HG03045 (cell line): ENCODE results near the gene C19orf85.
"Not testable (repeated sequence)": the region's sequence is repeated elsewhere in the genome, so short reads cannot be mapped to it uniquely, and the experiment has no call there.

Source experiments
- ATAC-seq: cut with Tn5 transposase; IDR thresholded peaks from one replicate; pipeline ENCODE4 v1.9.1; 2021; ENCODE audit warnings: mild to moderate bottlenecking, moderate library complexity; ENCODE audit not compliant: unreplicated experiment

Gene C19orf85

GRCh38 chr19:55459950-55460657 is 4.4 kb downstream of the C19orf85 start:
- ATAC-seq: no peak

GRCh38 chr19:55459551-55459949 is 5.0 kb downstream of the C19orf85 start:
- ATAC-seq: no peak

GRCh38 chr19:55457683-55458457 is 6.7 kb downstream of the C19orf85 start:
- no peak for ATAC-seq

- ATAC-seq: no peak
Measured at GRCh38 chr19:55456347-55456746, 8.2 kb downstream of the C19orf85 start.

- ATAC-seq: no peak
Measured at GRCh38 chr19:55455576-55456235, 8.8 kb downstream of the C19orf85 start.

- no peak for ATAC-seq
Measured at GRCh38 chr19:55454787-55455243, 9.7 kb downstream of the C19orf85 start.

DNA sequence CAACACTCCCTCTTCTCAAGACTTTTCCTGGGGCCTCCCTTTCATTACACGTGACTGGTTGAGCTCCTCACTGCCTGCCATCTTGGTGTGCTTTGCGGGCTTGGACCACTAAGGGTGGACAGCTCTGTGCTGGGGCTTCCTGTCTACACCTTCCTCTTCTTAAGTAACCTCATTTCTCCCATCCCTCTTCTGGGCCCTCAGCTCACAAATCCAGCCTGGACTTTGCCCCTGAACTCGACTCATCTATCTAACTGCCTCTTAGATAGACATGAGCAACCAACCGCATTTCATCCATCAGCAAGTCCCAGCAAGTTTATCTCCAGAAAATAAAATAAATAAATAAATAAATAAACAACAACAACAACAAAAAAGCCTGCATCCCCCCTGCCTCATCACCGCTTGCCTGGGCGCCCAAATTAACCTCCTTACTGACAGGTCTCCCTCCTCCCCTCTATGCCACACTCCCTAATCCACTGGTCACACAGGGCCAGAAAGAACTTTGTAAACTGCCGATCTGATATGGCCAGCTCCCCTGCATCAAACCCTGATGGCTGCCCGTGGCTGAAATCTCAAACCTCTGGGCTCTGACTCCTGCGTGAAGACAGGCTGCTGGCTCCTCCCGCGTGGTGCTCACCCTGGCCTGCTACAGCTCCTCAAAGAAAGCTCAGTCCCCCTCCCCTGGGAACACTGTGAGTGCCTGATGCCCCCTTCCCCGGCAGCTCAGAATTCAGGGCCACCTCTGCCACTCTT is 10.9 kb downstream of the C19orf85 start:
- no peak for ATAC-seq

GRCh38 chr19:55452749-55453346 is 11.7 kb downstream of the C19orf85 start:
- ATAC-seq: no peak

- ATAC-seq: no peak
Measured at GRCh38 chr19:55451965-55452748, 12.4 kb downstream of the C19orf85 start.

DNA sequence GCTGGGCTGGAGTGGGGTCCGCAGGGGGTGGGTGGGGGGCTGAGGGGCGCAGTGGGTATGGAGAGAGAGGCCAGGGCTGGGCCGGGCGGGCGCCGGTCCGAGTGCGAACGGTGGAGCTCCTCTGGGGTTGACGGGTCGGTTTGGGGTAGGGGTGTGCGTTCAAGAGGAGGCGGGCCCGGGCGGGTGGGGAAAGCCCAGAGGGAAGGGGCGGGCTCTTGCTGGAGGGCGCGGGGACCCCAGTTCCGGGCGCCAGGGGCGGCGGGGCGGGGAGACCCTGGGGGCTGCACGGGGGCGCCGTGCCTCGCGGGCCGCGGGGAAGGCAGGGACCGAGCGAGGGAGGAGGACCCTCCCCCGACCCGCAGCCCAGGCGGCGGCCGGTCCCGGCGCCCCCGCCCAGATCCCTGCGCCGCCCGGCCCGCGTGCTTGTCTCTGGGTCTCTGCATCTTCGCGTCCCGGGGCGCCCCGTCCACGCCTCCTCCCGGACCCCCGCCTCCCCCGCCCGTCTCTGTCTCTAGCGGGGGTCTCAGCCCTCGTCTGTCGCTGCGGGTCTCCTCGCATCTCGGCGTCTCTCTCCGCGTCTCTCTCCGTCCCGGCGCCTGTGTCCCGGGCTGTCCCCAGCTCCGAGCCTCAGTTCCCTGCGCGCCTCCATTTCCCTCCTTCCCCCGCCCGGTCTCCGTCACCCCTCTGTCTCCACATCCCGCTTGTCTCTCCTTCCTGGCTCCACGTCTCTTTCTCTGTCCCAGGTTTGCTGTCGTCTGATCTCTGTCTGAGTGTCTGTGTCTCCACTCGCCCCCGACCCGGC is 13.2 kb downstream of the C19orf85 start:
- no peak for ATAC-seq

- ATAC-seq: no peak
Measured at GRCh38 chr19:55449469-55449868, 15.1 kb downstream of the C19orf85 start.

GRCh38 chr19:55448175-55448490 is 16.4 kb downstream of the C19orf85 start:
- ATAC-seq: not testable (repeated sequence)

- no peak for ATAC-seq
Measured at GRCh38 chr19:55447421-55448174, 17.0 kb downstream of the C19orf85 start.

DNA sequence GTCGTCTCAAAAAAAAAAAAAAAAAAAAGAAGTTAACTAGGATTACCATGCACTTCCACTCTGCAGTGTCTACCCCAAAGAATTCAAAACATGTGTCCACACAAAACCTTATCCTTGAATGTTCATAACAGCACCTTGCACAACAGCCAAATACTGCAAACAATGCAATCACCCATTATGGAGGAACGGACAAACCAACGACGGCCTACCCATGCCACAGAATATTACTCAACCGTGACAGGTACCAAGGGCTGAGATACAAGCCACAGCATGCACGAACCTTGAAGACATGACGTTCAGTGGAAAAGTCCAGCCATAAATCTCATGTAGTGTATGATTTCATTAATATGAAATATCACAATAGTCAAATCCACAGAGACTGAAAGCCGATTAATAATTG is 18.5 kb downstream of the C19orf85 start:
- no peak for ATAC-seq

DNA sequence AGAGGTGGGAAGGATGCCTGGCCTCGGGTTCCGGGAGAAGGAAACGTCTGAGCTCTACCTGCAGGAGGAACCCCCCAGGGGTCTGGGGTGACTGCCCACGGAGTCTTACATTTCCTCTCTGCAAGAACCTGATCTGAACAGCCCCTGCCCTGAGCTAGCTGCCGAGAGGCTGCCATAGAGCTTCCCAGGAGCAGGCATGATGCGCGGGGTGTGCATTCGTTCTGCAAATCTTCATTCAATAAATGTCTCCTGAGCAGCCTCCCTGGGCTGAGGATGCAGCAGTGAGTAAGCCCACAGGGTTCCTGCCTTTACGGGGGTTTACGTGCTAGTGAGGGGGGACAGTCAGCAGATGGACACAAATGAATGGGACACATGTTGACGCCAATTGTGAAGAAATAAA is 19.9 kb downstream of the C19orf85 start:
- ATAC-seq: no peak

DNA sequence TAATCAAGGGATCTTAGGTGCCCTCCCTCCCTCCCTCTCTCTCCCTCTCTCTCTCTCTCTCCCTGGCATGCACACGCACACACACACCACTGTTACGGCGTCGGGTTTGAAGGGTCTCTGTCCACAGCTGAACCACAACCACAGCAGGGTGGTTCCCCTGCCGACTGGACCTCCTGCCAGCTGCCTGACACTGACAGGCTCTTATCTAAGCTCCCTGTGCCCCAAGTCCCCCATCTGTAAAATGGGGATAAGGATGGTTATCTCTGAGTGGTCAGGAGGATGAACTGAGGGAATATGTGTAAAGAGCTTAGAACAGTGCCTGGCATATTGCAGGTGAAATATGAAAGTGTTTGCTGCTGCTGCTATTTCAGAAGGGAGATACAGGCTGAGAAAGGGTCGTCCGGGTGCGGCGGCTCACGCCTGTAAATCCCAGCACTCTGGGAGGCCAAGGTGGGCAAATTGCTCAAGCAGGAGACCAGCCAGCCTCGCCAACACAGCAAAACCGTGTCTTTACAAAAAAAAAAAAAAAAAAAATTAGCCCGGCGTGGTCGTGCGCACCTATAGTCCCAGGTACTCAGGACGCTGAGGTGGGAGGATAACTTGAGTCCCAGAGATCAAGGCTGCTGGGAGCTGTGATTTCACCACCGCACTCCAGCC is 20.6 kb downstream of the C19orf85 start:
- ATAC-seq: no peak

- ATAC-seq: no peak
Measured at GRCh38 chr19:55443045-55443823, 21.3 kb downstream of the C19orf85 start, which contains the start of gene SHISA7. Gene SHISA7 (minus strand): TSS chr19:55443300. CDS start chr19:55442863, 437 bp downstream.
